Muscle of leg (tissue), 11 donors: Measurements from ENCODE around the gene RRP1. TPM values are rescaled to one million over a fixed set of nuclear protein-coding genes. Genes with fewer than 3 reads are reported as not detected.

ENCODE experiments used
- DNase-seq: peaks from one replicate; pipeline ENCODE4 v3.0.0; 2013
- H3K27ac ChIP-seq: one replicate; pipeline ENCODE4 v1.5.1; 2013; ENCODE audit warnings: mild to moderate bottlenecking, low read length, control low read depth
- H3K27me3 ChIP-seq: one replicate; pipeline ENCODE4 v1.6.1; 2013; ENCODE audit warnings: low read length; ENCODE audit not compliant: control insufficient read depth, insufficient read depth
- H3K36me3 ChIP-seq: one replicate; pipeline ENCODE4 v1.6.1; 2013; ENCODE audit warnings: low read length; ENCODE audit not compliant: control insufficient read depth, insufficient read depth
- H3K4me1 ChIP-seq: one replicate; pipeline ENCODE4 v1.6.1; 2013; ENCODE audit warnings: low read length; ENCODE audit not compliant: control insufficient read depth, insufficient read depth
- H3K4me3 ChIP-seq: one replicate; pipeline ENCODE4 v1.5.1; 2013; ENCODE audit warnings: low read length, control low read depth
- H3K9me3 ChIP-seq: replicated peaks from 2 replicates; pipeline ENCODE4 v1.6.1; 2013; ENCODE audit warnings: low read depth, low read length; ENCODE audit not compliant: control insufficient read depth
- WGBS: methylation state at CpG from one replicate; pipeline ENCODE4 v1.1.5; 2013; ENCODE audit warnings: missing lambda C conversion rate; ENCODE audit not compliant: insufficient coverage; 5-methylcytosine and 5-hydroxymethylcytosine counted together
- polyA plus RNA-seq, 8 donors: library from polyadenylated mRNA; unstranded; fragments of 120-200 nt; gene quantifications; one replicate each; pipeline versions ENCODE4 v1.2.1 to v1.2.3, GENCODE V29; 2013; ENCODE audit warnings: inconsistent platforms in 1 of 8, low replicate concordance in 1 of 8; ENCODE audit not compliant: insufficient read length in 8 of 8, insufficient read depth in 1 of 8
- total RNA-seq: library from RNA; stranded (reverse); fragments of 120-200 nt; gene quantifications from one replicate; pipeline ENCODE4 v1.2.4, GENCODE V29; 2013

Gene RRP1
- total and polyA plus RNA-seq, 9 donors = 12.9 to 22.7 (median 20.8) TPM

- 52% methylated on average over 26 of the region's 34 CpGs for WGBS
- no peak overlapping the region for H3K27ac ChIP-seq
Measured at GRCh38 chr21:43767984-43768867, 21.2 kb upstream of the RRP1 start.

GRCh38 chr21:43768868-43769167 lies 20.6 kb upstream of the RRP1 start:
- DNase-seq = no peak
- H3K4me3 ChIP-seq = no peak overlapping the region
- no peaks in the 10 kb centered on the region for H3K27me3 ChIP-seq
- no peaks in the 10 kb centered on the region for H3K9me3 ChIP-seq
- peaks cover 10% of the 10 kb centered on the region for H3K36me3 ChIP-seq
- H3K4me1 ChIP-seq = peaks cover 2% of the 10 kb centered on the region
- no peak overlapping the region for H3K27ac ChIP-seq
- WGBS = 48% methylated on average over 7 of the region's 8 CpGs

More at GRCh38 chr21:43767984-43768867, 21.2 kb upstream of the RRP1 start:
- Histone ChIP-seq H3K4me3 (no peak overlapping the region), H3K9me3 (peaks cover under 1% of the 10 kb centered on the region), H3K27me3 (no peaks in the 10 kb centered on the region), H3K36me3 (peaks cover 6% of the 10 kb centered on the region), H3K4me1 (peaks cover 2% of the 10 kb centered on the region)
- DNase-seq = no peak

GRCh38 chr21:43769325-43769958 lies 19.9 kb upstream of the RRP1 start:
- 77% methylated on average over 6 of the region's 11 CpGs for WGBS
- H3K27ac ChIP-seq = no peak overlapping the region
- peaks cover 2% of the 10 kb centered on the region for H3K4me1 ChIP-seq
- DNase-seq = no peak
- H3K36me3 ChIP-seq = peaks cover 15% of the 10 kb centered on the region
- no peaks in the 10 kb centered on the region for H3K9me3 ChIP-seq
- no peak overlapping the region for H3K4me3 ChIP-seq
- H3K27me3 ChIP-seq = no peaks in the 10 kb centered on the region

- no peak overlapping the region for H3K4me3 ChIP-seq
- WGBS = 70% methylated on average over 11 of the region's 21 CpGs
- peaks cover 18% of the 10 kb centered on the region for H3K36me3 ChIP-seq
- DNase-seq = no peak
- H3K27ac ChIP-seq = no peak overlapping the region
- H3K27me3 ChIP-seq = no peaks in the 10 kb centered on the region
- peaks cover 4% of the 10 kb centered on the region for H3K4me1 ChIP-seq
- no peaks in the 10 kb centered on the region for H3K9me3 ChIP-seq
Measured at GRCh38 chr21:43770066-43770655, 19.2 kb upstream of the RRP1 start.

- Histone ChIP-seq H3K27me3 (no peaks in the 10 kb centered on the region), H3K9me3 (no peaks in the 10 kb centered on the region), H3K36me3 (peaks cover 18% of the 10 kb centered on the region), H3K4me1 (peaks cover 6% of the 10 kb centered on the region), H3K27ac (no peak overlapping the region), H3K4me3 (no peak overlapping the region)
- DNase-seq = no peak
- WGBS = 82% methylated on average over 12 of the region's 13 CpGs
Measured at GRCh38 chr21:43771199-43771675, 18.1 kb upstream of the RRP1 start.

GRCh38 chr21:43771698-43772424 lies 17.5 kb upstream of the RRP1 start:
- no peak overlapping the region for H3K4me3 ChIP-seq
- peaks cover 18% of the 10 kb centered on the region for H3K36me3 ChIP-seq
- H3K27me3 ChIP-seq = no peaks in the 10 kb centered on the region
- DNase-seq = no peak
- H3K9me3 ChIP-seq = no peaks in the 10 kb centered on the region
- H3K4me1 ChIP-seq = peaks cover 6% of the 10 kb centered on the region
- WGBS = no CpG with 5 or more reads among the region's 13 CpGs
- no peak overlapping the region for H3K27ac ChIP-seq

- H3K9me3 ChIP-seq = no peaks in the 10 kb centered on the region
- H3K36me3 ChIP-seq = peaks cover 18% of the 10 kb centered on the region
- no peak for DNase-seq
- no peaks in the 10 kb centered on the region for H3K27me3 ChIP-seq
- peaks cover 6% of the 10 kb centered on the region for H3K4me1 ChIP-seq
- no peak overlapping the region for H3K4me3 ChIP-seq
- WGBS = 80% methylated on average over 1 of the region's 6 CpGs
- H3K27ac ChIP-seq = no peak overlapping the region
Measured at GRCh38 chr21:43772425-43772821, 17.0 kb upstream of the RRP1 start.

GRCh38 chr21:43774163-43774562 lies 15.2 kb upstream of the RRP1 start:
- 90% methylated on average over 10 of the region's 10 CpGs for whole genome bisulfite sequencing
- peaks cover 4% of the 10 kb centered on the region for H3K4me1 ChIP-seq
- no peak overlapping the region for H3K4me3 ChIP-seq

GRCh38 chr21:43775190-43775589 lies 14.2 kb upstream of the RRP1 start:
- H3K27ac ChIP-seq = no peak overlapping the region
- WGBS = 85% methylated on average over 6 of the region's 12 CpGs
- H3K27me3 ChIP-seq = peaks cover 3% of the 10 kb centered on the region

More at GRCh38 chr21:43774163-43774562, 15.2 kb upstream of the RRP1 start:
- Histone ChIP-seq H3K36me3 (peaks cover 18% of the 10 kb centered on the region), H3K27me3 (peaks cover 3% of the 10 kb centered on the region), H3K27ac (no peak overlapping the region), H3K9me3 (no peaks in the 10 kb centered on the region)
- DNase-seq = no peak

More at GRCh38 chr21:43775190-43775589, 14.2 kb upstream of the RRP1 start:
- no peaks in the 10 kb centered on the region for H3K9me3 ChIP-seq
- H3K36me3 ChIP-seq = peaks cover 18% of the 10 kb centered on the region
- no peak for DNase-seq
- peak overlapping the region; percentile 74 for H3K4me3 ChIP-seq
- H3K4me1 ChIP-seq = peaks cover 4% of the 10 kb centered on the region
